ENCODE results near the gene DCTN5. TPM values are rescaled to one million over a fixed set of nuclear protein-coding genes. Genes with fewer than 3 reads are reported as not detected.
A peak's percentile ranks its signal among the peaks of the same experiment; 100 is the strongest.

The DCTN5 gene
- polyA plus RNA-seq (2013, experiment 1 of 2): 51.0 TPM
- polyA plus RNA-seq (2013, experiment 2 of 2): 49.7 TPM

DNA sequence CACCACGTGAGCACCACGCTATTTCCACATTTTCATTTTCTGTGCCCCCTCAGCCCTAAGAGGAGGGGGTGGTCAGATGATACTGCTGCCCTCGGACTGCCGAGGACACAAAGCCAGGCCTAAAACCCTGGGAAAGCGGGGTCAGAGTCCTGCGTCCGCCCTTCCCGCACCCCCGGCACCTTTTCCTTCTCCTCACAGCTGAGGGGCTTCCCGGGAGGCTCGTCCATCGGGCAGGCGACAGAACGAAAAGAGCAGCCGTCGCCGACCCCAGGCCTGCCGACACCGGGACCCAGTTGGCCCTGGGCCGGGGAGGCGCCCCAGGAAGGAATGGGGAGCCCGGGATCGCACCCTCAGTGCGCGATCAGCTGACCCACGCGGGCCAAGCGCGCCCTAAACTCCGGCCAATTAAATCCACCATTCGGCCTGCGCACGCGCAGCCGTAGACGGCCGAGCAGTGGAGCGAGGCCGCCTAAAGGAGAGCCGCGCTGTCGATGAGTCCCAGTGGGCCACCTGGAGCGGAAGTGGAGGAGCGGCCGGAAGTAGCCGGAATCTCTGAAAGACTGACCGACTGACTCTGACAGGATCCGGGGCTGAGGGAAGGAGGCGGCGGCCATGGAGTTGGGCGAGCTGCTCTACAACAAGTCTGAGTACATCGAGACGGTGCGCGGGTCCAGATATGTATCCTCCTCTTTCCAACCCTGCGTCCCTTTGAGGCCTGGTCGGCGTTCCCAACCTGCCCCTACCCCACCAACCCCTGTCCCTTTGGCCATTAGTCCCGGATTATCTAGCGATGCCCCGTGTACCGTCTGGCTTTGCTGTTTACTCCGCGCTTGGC, at the start of gene DCTN5, which contains the start of gene PALB2:
Gene DCTN5 (plus strand): TSS at position 536 of the 835 bp plus-strand sequence. CDS start 77 bp downstream, at position 613.
Gene PALB2 (minus strand): TSS at position 380 of the 835 bp plus-strand sequence. CDS start 153 bp downstream, at position 227.
- Histone ChIP-seq H2BK12ac (ENCODE audit: low read length in 2 of 2) (peak within 1 kb of the TSS in 1 of 2 experiments; percentile 10), H3K4me2 (ENCODE audit: low read length, poor library complexity, severe bottlenecking) (peak within 1 kb of the TSS; percentile 80), H2BK15ac (ENCODE audit: low read depth, poor library complexity, severe bottlenecking) (no peak within 1 kb of the TSS), H4K91ac (ENCODE audit: low read length) (peak within 1 kb of the TSS; percentile 85), H2BK120ac (ENCODE audit: low read depth, low read length) (no peak within 1 kb of the TSS), H2AFZ (ENCODE audit: low read depth, low read length) (peak within 1 kb of the TSS; percentile 43), H3K4ac (ENCODE audit: low read depth in 1 of 2, low read length in 2 of 2) (peak within 1 kb of the TSS; percentile 79 to 97), H3K9ac (ENCODE audit: low read length) (peak within 1 kb of the TSS; percentile 97), H4K8ac (ENCODE audit: low read length) (peak within 1 kb of the TSS; percentile 92), H3K27me3 (ENCODE audit: control insufficient read depth in 1 of 2, insufficient read depth in 1 of 2, low read length in 2 of 2) (no peaks in the 10 kb centered on the region), H3K9me3 (ENCODE audit: control insufficient read depth, low read length) (no peaks in the 10 kb centered on the region), H3K14ac (ENCODE audit: low read length in 2 of 2) (peak within 1 kb of the TSS; percentile 76 to 98), H3K18ac (ENCODE audit: low read depth in 1 of 2, low read length in 2 of 2) (peak within 1 kb of the TSS; percentile 93 to 98), H3K27ac (ENCODE audit: low read length, poor library complexity, severe bottlenecking) (peak within 1 kb of the TSS; percentile 57), H3K23ac (ENCODE audit: low read length in 2 of 2) (peak within 1 kb of the TSS in 1 of 2 experiments; percentile 10), H2AK5ac (ENCODE audit: low read length, severe bottlenecking) (peak within 1 kb of the TSS; percentile 68), H3K4me3 (ENCODE audit: insufficient read depth in 1 of 2, low read depth in 1 of 2, low read length in 2 of 2) (peak within 1 kb of the TSS; percentile 96 to 99), H3K79me1 (replicated peaks; ENCODE audit: low read length, poor library complexity, severe bottlenecking) (peaks cover 17% of the 10 kb centered on the region), H3K4me1 (ENCODE audit: control insufficient read depth, insufficient read depth, low read depth, low read length) (peaks cover 14% of the 10 kb centered on the region), H2BK5ac (ENCODE audit: low read depth, low read length, poor library complexity, severe bottlenecking) (peak within 1 kb of the TSS; percentile 84), H3K36me3 (ENCODE audit: control insufficient read depth in 1 of 2, insufficient read depth in 2 of 2, low read depth in 1 of 2, low read length in 2 of 2) (peaks cover 20 to 48% of the 10 kb centered on the region in 2 experiments)
- WGBS: under 1% methylated on average over 58 of the region's 64 CpGs
- DNase-seq: peak; percentile 96

DNA sequence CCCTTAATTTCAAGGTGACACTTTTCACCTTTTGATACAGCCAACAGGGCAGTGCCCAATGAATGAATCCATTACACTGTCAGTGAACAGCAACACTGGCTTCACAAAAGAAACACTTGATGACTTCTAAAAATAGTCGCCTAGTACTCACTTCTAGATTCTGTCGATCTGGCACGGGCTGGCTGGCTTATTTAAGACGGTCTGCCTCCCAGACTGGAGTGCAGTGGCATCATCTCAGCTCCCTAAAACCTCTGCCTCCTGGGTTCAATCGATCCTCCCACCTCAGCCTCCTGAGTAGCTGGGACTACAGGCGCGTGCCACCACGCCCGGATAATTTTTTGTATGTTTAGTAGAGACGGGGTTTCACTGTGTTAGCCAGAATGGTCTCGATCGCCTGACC, 47.1 kb upstream of the DCTN5 start:
- H3K14ac ChIP-seq (ENCODE audit: low read length in 2 of 2): no peak overlapping the region
- no peak overlapping the region for H2AFZ ChIP-seq (ENCODE audit: low read depth, low read length)
- H3K9ac ChIP-seq (ENCODE audit: low read length): no peak overlapping the region
- H2BK15ac ChIP-seq (ENCODE audit: low read depth, poor library complexity, severe bottlenecking): no peak overlapping the region
- no peaks in the 10 kb centered on the region for H3K27me3 ChIP-seq (ENCODE audit: control insufficient read depth in 1 of 2, insufficient read depth in 1 of 2, low read length in 2 of 2)
- H3K18ac ChIP-seq (ENCODE audit: low read depth in 1 of 2, low read length in 2 of 2): no peak overlapping the region
- no peaks in the 10 kb centered on the region for H3K9me3 ChIP-seq (ENCODE audit: control insufficient read depth, low read length)
- H2BK120ac ChIP-seq (ENCODE audit: low read depth, low read length): no peak overlapping the region
- H3K4me1 ChIP-seq (ENCODE audit: control insufficient read depth, insufficient read depth, low read depth, low read length): peaks cover 7% of the 10 kb centered on the region
- H3K79me1 ChIP-seq (replicated peaks; ENCODE audit: low read length, poor library complexity, severe bottlenecking): peaks cover 7% of the 10 kb centered on the region
- WGBS: 99% methylated on average over 12 of the region's 12 CpGs
- no peak overlapping the region for H4K91ac ChIP-seq (ENCODE audit: low read length)
- peak overlapping the region; percentile 9 for H4K8ac ChIP-seq (ENCODE audit: low read length)
- no peak overlapping the region for H3K4ac ChIP-seq (ENCODE audit: low read depth in 1 of 2, low read length in 2 of 2)
- no peak overlapping the region for H2AK5ac ChIP-seq (ENCODE audit: low read length, severe bottlenecking)
- H3K36me3 ChIP-seq (ENCODE audit: control insufficient read depth in 1 of 2, insufficient read depth in 2 of 2, low read depth in 1 of 2, low read length in 2 of 2): peaks cover 31 to 43% of the 10 kb centered on the region in 2 experiments
- H2BK12ac ChIP-seq (ENCODE audit: low read length in 2 of 2): no peak overlapping the region
- no peak overlapping the region for H3K23ac ChIP-seq (ENCODE audit: low read length in 2 of 2)
- no peak overlapping the region for H3K27ac ChIP-seq (ENCODE audit: low read length, poor library complexity, severe bottlenecking)
- H3K4me3 ChIP-seq (ENCODE audit: insufficient read depth in 1 of 2, low read depth in 1 of 2, low read length in 2 of 2): no peak overlapping the region
- DNase-seq: no peak
- no peak overlapping the region for H2BK5ac ChIP-seq (ENCODE audit: low read depth, low read length, poor library complexity, severe bottlenecking)
- no peak overlapping the region for H3K4me2 ChIP-seq (ENCODE audit: low read length, poor library complexity, severe bottlenecking)

DNA sequence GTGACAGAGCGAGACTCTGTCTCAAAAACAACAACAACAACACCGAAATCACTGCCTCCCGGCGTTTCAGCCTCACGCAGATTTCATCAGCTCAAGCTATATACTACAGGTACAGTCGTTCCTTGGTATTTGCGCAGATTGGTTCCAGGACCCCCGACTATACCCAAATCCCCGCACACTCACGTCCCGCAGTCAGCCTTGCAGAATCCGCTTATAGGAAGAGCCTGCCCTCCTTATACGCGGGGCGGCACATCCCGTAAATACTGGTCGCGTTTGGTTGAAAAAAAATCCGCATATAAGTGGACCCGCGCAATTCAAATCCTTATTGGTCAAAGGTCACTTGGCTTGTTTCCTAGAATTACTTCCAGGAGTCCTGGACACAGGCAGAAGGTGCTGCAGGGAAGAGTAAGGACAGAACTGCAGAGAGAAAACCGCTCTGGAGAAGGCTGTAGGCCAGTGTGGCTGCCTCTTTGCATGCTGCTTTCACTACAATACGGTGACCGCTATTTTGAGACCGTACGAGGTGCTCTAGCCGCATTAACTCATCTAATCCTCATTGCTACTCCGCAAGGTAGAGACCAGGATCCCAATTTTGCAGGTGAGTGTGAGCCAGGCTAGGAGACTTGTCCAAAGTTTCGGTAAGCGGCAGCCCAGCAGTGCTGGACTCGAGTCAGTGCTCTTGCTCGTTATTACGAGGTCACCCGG, 45.9 kb upstream of the DCTN5 start:
- Histone ChIP-seq H3K4me2 (ENCODE audit: low read length, poor library complexity, severe bottlenecking) (peak overlapping the region; percentile 94), H2BK12ac (ENCODE audit: low read length in 2 of 2) (no peak overlapping the region), H3K36me3 (ENCODE audit: control insufficient read depth in 1 of 2, insufficient read depth in 2 of 2, low read depth in 1 of 2, low read length in 2 of 2) (peaks cover 22 to 31% of the 10 kb centered on the region in 2 experiments), H3K27ac (ENCODE audit: low read length, poor library complexity, severe bottlenecking) (no peak overlapping the region), H3K14ac (ENCODE audit: low read length in 2 of 2) (peak overlapping the region in 1 of 2 experiments; percentile 47), H4K91ac (ENCODE audit: low read length) (peak overlapping the region; percentile 75), H3K27me3 (ENCODE audit: control insufficient read depth in 1 of 2, insufficient read depth in 1 of 2, low read length in 2 of 2) (no peaks in the 10 kb centered on the region), H2BK15ac (ENCODE audit: low read depth, poor library complexity, severe bottlenecking) (no peak overlapping the region), H2BK5ac (ENCODE audit: low read depth, low read length, poor library complexity, severe bottlenecking) (no peak overlapping the region), H3K9me3 (ENCODE audit: control insufficient read depth, low read length) (no peaks in the 10 kb centered on the region), H3K18ac (ENCODE audit: low read depth in 1 of 2, low read length in 2 of 2) (peak overlapping the region; percentile 58 to 99), H2BK120ac (ENCODE audit: low read depth, low read length) (peak overlapping the region; percentile 85), H3K4me3 (ENCODE audit: insufficient read depth in 1 of 2, low read depth in 1 of 2, low read length in 2 of 2) (peak overlapping the region; percentile 93 to 100), H3K4me1 (ENCODE audit: control insufficient read depth, insufficient read depth, low read depth, low read length) (peaks cover 7% of the 10 kb centered on the region), H3K9ac (ENCODE audit: low read length) (peak overlapping the region; percentile 98), H3K79me1 (replicated peaks; ENCODE audit: low read length, poor library complexity, severe bottlenecking) (peaks cover 3% of the 10 kb centered on the region), H2AFZ (ENCODE audit: low read depth, low read length) (no peak overlapping the region), H2AK5ac (ENCODE audit: low read length, severe bottlenecking) (no peak overlapping the region), H4K8ac (ENCODE audit: low read length) (peak overlapping the region; percentile 99), H3K23ac (ENCODE audit: low read length in 2 of 2) (no peak overlapping the region), H3K4ac (ENCODE audit: low read depth in 1 of 2, low read length in 2 of 2) (peak overlapping the region; percentile 81 to 87)
- 25% methylated on average over 34 of the region's 34 CpGs for whole genome bisulfite sequencing
- peak; percentile 29 for DNase-seq

Measured in mesenchymal stem cell (in vitro differentiated cells and primary cell).